B cell (primary cell): ENCODE results near the gene FNDC10. TPM values are rescaled to one million over a fixed set of nuclear protein-coding genes. Genes with fewer than 3 reads are reported as not detected.

Source experiments
- ATAC-seq: fragments of 200-7000 bp; cut with Tn5 transposase; one replicate; pipeline ENCODE4 v1.10.0; 2021; ENCODE audit warnings: low read depth, mild to moderate bottlenecking, moderate number of reproducible peaks, moderate library complexity
- CTCF ChIA-PET: fragments of 350-600 bp; sonication (Branson Sonifier 250); formaldehyde crosslinking; loops from one replicate; lab custom pipeline; 2021; ENCODE audit warnings: antibody characterized with exemption, inconsistent platforms; lab: Charles Lee
- POLR2A ChIA-PET: fragments of 350-600 bp; sonication (Branson Sonifier 250); formaldehyde crosslinking; loops from one replicate; lab custom pipeline; 2021; ENCODE audit warnings: antibody characterized with exemption; lab: Charles Lee
- DNase-seq: peaks from one replicate; pipeline ENCODE4 v3.0.0; 2013
- H2AFZ ChIP-seq: 2 replicates; pipeline ENCODE4 v1.6.1; 2012; ENCODE audit warnings: mild to moderate bottlenecking, low read depth, low read length; ENCODE audit not compliant: insufficient read depth, poor library complexity, severe bottlenecking
- H3K27ac ChIP-seq, 2 donors: 1 replicate in 1 of 2; 2 replicates in 1 of 2; pipeline ENCODE4 v1.5.1; 2012 to 2013; ENCODE audit warnings: low read length in 2 of 2, mild to moderate bottlenecking in 2 of 2, moderate library complexity in 1 of 2
- H3K27me3 ChIP-seq, 4 experiments: fragments of 200-600 bp in 1 of 4; sonication (generic) in 1 of 4; replicated peaks in 1 of 4; 1 replicate in 2 of 4; 2 replicates in 2 of 4; pipeline versions ENCODE4 v1.6.1 to v1.7.0; 2013 to 2016; ENCODE audit warnings: low read length in 3 of 4, mild to moderate bottlenecking in 2 of 4, mixed read lengths in 1 of 4, moderate library complexity in 1 of 4; ENCODE audit not compliant: insufficient read depth in 4 of 4, control insufficient read depth in 3 of 4; ENCODE audit errors: control extremely low read depth in 1 of 4
- H3K36me3 ChIP-seq, 2 experiments: replicated peaks in 1 of 2; 1 replicate in 1 of 2; 2 replicates in 1 of 2; pipeline versions ENCODE4 v1.6.1 to v1.7.1; 2013; ENCODE audit warnings: low read length in 1 of 2; ENCODE audit not compliant: insufficient read depth in 2 of 2, control insufficient read depth in 1 of 2; ENCODE audit errors: control extremely low read depth in 1 of 2, extremely low read depth in 1 of 2
- H3K4me1 ChIP-seq, 2 donors: fragments of 200-600 bp in 1 of 2; sonication (generic) in 1 of 2; 1 replicate in 1 of 2; 2 replicates in 1 of 2; pipeline versions ENCODE4 v1.5.1 to v1.6.1; 2013 to 2017; ENCODE audit warnings: low read length in 2 of 2; ENCODE audit not compliant: control insufficient read depth in 2 of 2, insufficient read depth in 2 of 2
- H3K4me2 ChIP-seq: replicated peaks from 2 replicates; pipeline ENCODE3; 2012; ENCODE audit warnings: mild to moderate bottlenecking, low read depth, low read length; ENCODE audit not compliant: poor library complexity, severe bottlenecking
- H3K4me3 ChIP-seq, 5 experiments: fragments of 200-600 bp in 1 of 5; sonication (generic) in 1 of 5; 1 replicate in 3 of 5; 2 replicates in 2 of 5; pipeline versions ENCODE4 v1.5.1 to v1.7.0; 2011 to 2016; ENCODE audit warnings: low read length in 4 of 5, mild to moderate bottlenecking in 4 of 5, low read depth in 2 of 5, control low read depth in 1 of 5, moderate library complexity in 1 of 5; ENCODE audit not compliant: insufficient read depth in 1 of 5; ENCODE audit errors: control extremely low read depth in 1 of 5, extremely low read depth in 1 of 5
- H3K79me2 ChIP-seq: fragments of 200-600 bp; sonication (generic); one replicate; pipeline ENCODE4 v1.6.0; 2016; ENCODE audit warnings: low read length; ENCODE audit not compliant: control insufficient read depth, insufficient read depth
- H3K9ac ChIP-seq: fragments of 200-600 bp; sonication (generic); 2 replicates; pipeline ENCODE4 v1.6.1; 2017; ENCODE audit warnings: mild to moderate bottlenecking, low read length, moderate library complexity
- H3K9me3 ChIP-seq, 3 donors: one replicate each; pipeline versions ENCODE4 v1.6.1 to v1.7.1; 2013; ENCODE audit warnings: low read length in 2 of 3; ENCODE audit not compliant: control insufficient read depth in 2 of 3, insufficient read depth in 1 of 3; ENCODE audit errors: control extremely low read depth in 1 of 3
- H4K20me1 ChIP-seq: 2 replicates; pipeline ENCODE4 v1.6.0; 2012; ENCODE audit warnings: mild to moderate bottlenecking, low read length; ENCODE audit not compliant: insufficient read depth, control insufficient read depth, poor library complexity, severe bottlenecking
- H3K27ac Mint-ChIP-seq: one replicate; pipeline ENCODE4 v1.8.0; 2021; ENCODE audit warnings: mixed read lengths
- H3K27me3 Mint-ChIP-seq: one replicate; pipeline ENCODE4 v1.8.0; 2021; ENCODE audit warnings: mixed read lengths
- H3K4me1 Mint-ChIP-seq: one replicate; pipeline ENCODE4 v1.8.0; 2021; ENCODE audit warnings: mixed read lengths
- H3K4me3 Mint-ChIP-seq: one replicate; pipeline ENCODE4 v1.8.0; 2021; ENCODE audit warnings: mixed read lengths
- H3K9me3 Mint-ChIP-seq: one replicate; pipeline ENCODE4 v1.8.0; 2022; ENCODE audit warnings: mixed read lengths; ENCODE audit not compliant: insufficient read depth
- CTCF ChIP-seq: fragments of 200-600 bp; IDR thresholded peaks from one replicate; pipeline ENCODE4 v1.8.0; 2022; ENCODE audit warnings: antibody characterized with exemption, mild to moderate bottlenecking
- EZH2 ChIP-seq: IDR thresholded peaks from 2 replicates; pipeline ENCODE4 v1.6.1; 2012; ENCODE audit warnings: borderline replicate concordance, low read depth, mild to moderate bottlenecking, moderate library complexity, low read length; ENCODE audit not compliant: insufficient read depth, poor library complexity, severe bottlenecking
- WGBS: methylation state at CpG from one replicate; pipeline ENCODE4 v1.1.5; 2013; ENCODE audit warnings: missing lambda C conversion rate; ENCODE audit not compliant: insufficient coverage; 5-methylcytosine and 5-hydroxymethylcytosine counted together
- intact Hi-C: fragments of 100-400 bp; cut with micrococcal nuclease; formaldehyde crosslinking; loops from one replicate; pipeline ENCODE4 v1.10.0; 2022
- polyA plus RNA-seq: library from polyadenylated mRNA; depleted of rRNA; stranded (reverse); fragments of >200 nt; gene quantifications from 2 replicates; pipeline ENCODE4 v1.2.3, GENCODE V29; 2012
- total RNA-seq, 2 donors: library from RNA; stranded (reverse); fragments of 120-200 nt in 1 of 2; gene quantifications; 1 replicate in 1 of 2; 2 replicates in 1 of 2; pipeline versions ENCODE4 v1.2.3 to v1.2.4, GENCODE V29; 2013 to 2022

Gene FNDC10
- total and polyA plus RNA-seq, 2 donors (not counting 1 experiment from before 2014, with no cell fraction given): 1.4 TPM

DNA sequence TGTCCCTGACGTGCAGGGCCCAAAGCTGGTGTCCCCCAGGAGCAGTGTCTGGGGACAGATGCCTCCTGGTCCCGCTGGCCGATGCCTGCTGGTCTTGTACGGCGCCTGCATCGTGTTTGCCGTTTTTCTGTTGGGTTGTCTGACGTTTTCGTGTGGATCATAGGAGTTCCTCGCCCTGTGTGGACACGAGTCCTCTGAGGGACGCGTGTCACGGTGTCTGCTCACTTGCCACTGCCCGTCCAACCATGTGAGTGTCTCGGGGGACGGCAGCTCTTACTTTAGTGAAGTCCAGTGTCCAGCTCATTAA is 22.8 kb upstream of the FNDC10 start:
- ChIA-PET POLR2A (no interaction called here), CTCF (no interaction called here)
- no peak overlapping the region for H3K4me3 ChIP-seq
- intact Hi-C loops: no loop called here
- no peaks in the 10 kb centered on the region for H3K27me3 ChIP-seq
- peaks cover 7% of the 10 kb centered on the region for H3K79me2 ChIP-seq
- Mint-ChIP-seq H3K4me1 (peaks cover 2% of the 10 kb centered on the region), H3K27ac (no peak overlapping the region), H3K9me3 (no peaks in the 10 kb centered on the region), H3K27me3 (no peaks in the 10 kb centered on the region), H3K4me3 (no peak overlapping the region)
- no peak for TF ChIP-seq EZH2
- TF ChIP-seq CTCF: no peak
- no peak for ATAC-seq
- H3K9me3 ChIP-seq: no peaks in the 10 kb centered on the region
- H3K4me1 ChIP-seq: no peaks in the 10 kb centered on the region
- H2AFZ ChIP-seq: no peak overlapping the region
- H4K20me1 ChIP-seq: peaks cover 10% of the 10 kb centered on the region
- H3K27ac ChIP-seq: no peak overlapping the region
- H3K36me3 ChIP-seq: peaks cover 0 to 4% of the 10 kb centered on the region in 2 experiments
- no peak overlapping the region for H3K9ac ChIP-seq
- no peak overlapping the region for H3K4me2 ChIP-seq
- 93% methylated on average over 17 of the region's 17 CpGs for WGBS
- DNase-seq: no peak

GRCh38 chr1:1622010-1622787 is 22.3 kb upstream of the FNDC10 start:
- no peak overlapping the region for H3K4me3 Mint-ChIP-seq
- WGBS: 95% methylated on average over 19 of the region's 21 CpGs
- POLR2A ChIA-PET: no interaction called here

More at GRCh38 chr1:1622010-1622787, 22.3 kb upstream of the FNDC10 start:
- CTCF ChIA-PET: no interaction called here
- Mint-ChIP-seq H3K27ac (no peak overlapping the region), H3K9me3 (no peaks in the 10 kb centered on the region), H3K27me3 (no peaks in the 10 kb centered on the region), H3K4me1 (peaks cover 4% of the 10 kb centered on the region)
- Histone ChIP-seq H3K36me3 (peaks cover 0 to 5% of the 10 kb centered on the region in 2 experiments), H3K27ac (no peak overlapping the region), H3K9ac (no peak overlapping the region), H4K20me1 (peaks cover 10% of the 10 kb centered on the region), H2AFZ (no peak overlapping the region), H3K9me3 (no peaks in the 10 kb centered on the region), H3K4me3 (no peak overlapping the region), H3K4me2 (no peak overlapping the region), H3K79me2 (peaks cover 11% of the 10 kb centered on the region), H3K27me3 (no peaks in the 10 kb centered on the region), H3K4me1 (no peaks in the 10 kb centered on the region)
- TF ChIP-seq CTCF (no peak), EZH2 (no peak)
- DNase-seq (no peak), ATAC-seq (no peak)
- intact Hi-C loops: no loop called here
